Stimulated activated CD4-positive, alpha-beta T cell treated with anti-CD3 and anti-CD28 coated beads, Interleukin-15, amount 100 ng/mL, for 1 hour (primary cell): ENCODE data around the gene MTMR10.
A peak's percentile ranks its signal among the peaks of the same experiment; 100 is the strongest.

Experiments used
- DNase-seq, 2 donors: peaks; one replicate each; pipeline ENCODE4 v3.0.0-alpha.2; 2020; ENCODE audit warnings: low read depth in 1 of 2, low spot score in 1 of 2

Gene MTMR10

GRCh38 chr15:30991255-30992235 is at the start of gene MTMR10:
MTMR10 (minus strand) TSS chr15:30991628; CDS start chr15:30991506, 122 bp downstream.
- DNase-seq = peak; percentile 51 to 61

GRCh38 chr15:31040611-31041010 is 49.2 kb upstream of the MTMR10 start:
- no peak for DNase-seq

GRCh38 chr15:31039961-31040360 is 48.5 kb upstream of the MTMR10 start:
- no peak for DNase-seq

GRCh38 chr15:31037731-31038477 is 46.5 kb upstream of the MTMR10 start:
- no peak for DNase-seq

- DNase-seq = no peak
These were observed 45.4 kb upstream of the MTMR10 start for GRCh38 chr15:31036783-31037182.

GRCh38 chr15:31035610-31036009 is 44.2 kb upstream of the MTMR10 start:
- DNase-seq = no peak

GRCh38 chr15:31034152-31034551 is 42.7 kb upstream of the MTMR10 start:
- no peak for DNase-seq

GRCh38 chr15:31032961-31033371 is 41.5 kb upstream of the MTMR10 start:
- DNase-seq = no peak

- DNase-seq = no peak
These were observed 40.1 kb upstream of the MTMR10 start for GRCh38 chr15:31031471-31032067.

GRCh38 chr15:31027910-31028578 is 36.6 kb upstream of the MTMR10 start:
- no peak for DNase-seq

- no peak for DNase-seq
These were observed 34.6 kb upstream of the MTMR10 start for GRCh38 chr15:31025996-31026395.

- DNase-seq = no peak
These were observed 33.6 kb upstream of the MTMR10 start for GRCh38 chr15:31024979-31025378.

- no peak for DNase-seq
These were observed 32.9 kb upstream of the MTMR10 start for GRCh38 chr15:31024330-31024729.

- DNase-seq = no peak
These were observed 32.4 kb upstream of the MTMR10 start for GRCh38 chr15:31023841-31024240.

- no peak for DNase-seq
These were observed 29.7 kb upstream of the MTMR10 start for GRCh38 chr15:31021067-31021665.

- DNase-seq = no peak
These were observed 29.1 kb upstream of the MTMR10 start for GRCh38 chr15:31020542-31020941.

- no peak for DNase-seq
These were observed 28.6 kb upstream of the MTMR10 start for GRCh38 chr15:31019986-31020385.

GRCh38 chr15:31017311-31017710 is 25.9 kb upstream of the MTMR10 start:
- no peak for DNase-seq

GRCh38 chr15:31016446-31016915 is 25.1 kb upstream of the MTMR10 start:
- no peak for DNase-seq

GRCh38 chr15:31014608-31014925 is 23.1 kb upstream of the MTMR10 start:
- DNase-seq = no peak
